GM12878 (cell line): ENCODE results near the gene FUT8. TPM values are rescaled to one million over a fixed set of nuclear protein-coding genes. Genes with fewer than 3 reads are reported as not detected.
A peak's percentile ranks its signal among the peaks of the same experiment; 100 is the strongest.
"Not testable (repeated sequence)": the region's sequence is repeated elsewhere in the genome, so short reads cannot be mapped to it uniquely, and the experiment has no call there.

ENCODE experiments used
- ATAC-seq: fragments of 200-7000 bp; cut with Tn5 transposase; 3 replicates; pipeline ENCODE4 v1.9.1; 2020; ENCODE audit warnings: mild to moderate bottlenecking, moderate library complexity
- BruUV-seq: library from RNA; stranded (reverse); fragments of 400-500 nt; replicated peaks from 2 replicates; lab custom pipeline; 2021; lab: Mats Ljungman, UMichigan
- CTCF ChIA-PET: fragments of 300-600 bp; sonication (Branson Sonifier 250); formaldehyde crosslinking; extraction: SDS; loops from one replicate; lab custom pipeline; 2021; ENCODE audit warnings: inconsistent platforms; lab: Yijun Ruan, JAX
- POLR2A ChIA-PET: fragments of 350-600 bp; formaldehyde crosslinking; extraction: SDS; loops from one replicate; lab custom pipeline; 2021; ENCODE audit warnings: inconsistent platforms; lab: Charles Lee
- RAD21 ChIA-PET: fragments of 300-600 bp; sonication (Branson Sonifier 250); formaldehyde crosslinking; loops from one replicate; lab custom pipeline; 2023; ENCODE audit warnings: antibody characterized with exemption; ENCODE audit not compliant: unreplicated experiment; lab: Charles Lee
- SMC1A ChIA-PET: fragments of 300-600 bp; sonication (Branson Sonifier 250); formaldehyde crosslinking; loops from one replicate; lab custom pipeline; 2023; ENCODE audit not compliant: unreplicated experiment, uncharacterized antibody; lab: Charles Lee
- DNase-seq: peaks from one replicate; pipeline ENCODE4 v3.0.0-alpha.2; 2011; ENCODE audit warnings: low read depth, low spot score
- FAIRE-seq: peaks from 3 replicates; lab custom pipeline; 2011; peaks lifted over from hg19 to GRCh38; lab: Jason Lieb, UNC
- H2AFZ ChIP-seq: 2 replicates; pipeline ENCODE4 v1.6.0; 2011; ENCODE audit warnings: low read depth, low read length, control low read depth; ENCODE audit not compliant: control insufficient read depth
- H3K27ac ChIP-seq: 2 replicates; pipeline ENCODE4 v1.5.1; 2011; ENCODE audit warnings: control low read depth; ENCODE audit not compliant: control insufficient read depth, insufficient read depth
- H3K27me3 ChIP-seq, 2 experiments: replicated peaks in 1 of 2; 2 replicates each; pipeline versions ENCODE4 v1.6.0 to v1.6.1; 2011; ENCODE audit warnings: low read length in 1 of 2; ENCODE audit not compliant: control insufficient read depth in 2 of 2, insufficient read depth in 2 of 2
- H3K36me3 ChIP-seq, 2 experiments: 2 replicates each; pipeline ENCODE4 v1.5.1; 2011; ENCODE audit warnings: low read length in 1 of 2; ENCODE audit not compliant: control insufficient read depth in 2 of 2, insufficient read depth in 2 of 2
- H3K4me1 ChIP-seq: 2 replicates; pipeline ENCODE4 v1.6.1; 2011; ENCODE audit warnings: mild to moderate bottlenecking, low read length, moderate library complexity, mixed read lengths; ENCODE audit not compliant: control insufficient read depth, insufficient read depth
- H3K4me2 ChIP-seq: 2 replicates; pipeline ENCODE4 v1.6.0; 2011; ENCODE audit warnings: control low read depth; ENCODE audit not compliant: control insufficient read depth, insufficient read depth
- H3K4me3 ChIP-seq: fragments of 200-600 bp; sonication (generic); 2 replicates; pipeline ENCODE4 v1.5.1; 2016
- H3K79me2 ChIP-seq: 2 replicates; pipeline ENCODE4 v1.6.0; 2011; ENCODE audit warnings: low read length; ENCODE audit not compliant: control insufficient read depth, insufficient read depth
- H3K9ac ChIP-seq: 2 replicates; pipeline ENCODE4 v1.8.0; 2011; ENCODE audit warnings: low read length, control low read depth, mixed read lengths; ENCODE audit not compliant: control insufficient read depth, insufficient read depth
- H3K9me3 ChIP-seq: replicated peaks from 3 replicates; pipeline ENCODE4 v1.5.1; 2011; ENCODE audit warnings: mild to moderate bottlenecking, low read length; ENCODE audit not compliant: control insufficient read depth, insufficient read depth
- H4K20me1 ChIP-seq: 2 replicates; pipeline ENCODE4 v1.6.0; 2011; ENCODE audit not compliant: control insufficient read depth, insufficient read depth
- BCL11A ChIP-seq: IDR thresholded peaks from 2 replicates; pipeline ENCODE4 v1.6.1; 2011; ENCODE audit warnings: low read depth, low read length
- GABPA ChIP-seq: IDR thresholded peaks from 2 replicates; pipeline ENCODE4 v1.6.1; 2014; ENCODE audit warnings: antibody characterized with exemption, low read depth, mild to moderate bottlenecking, inconsistent platforms
- JUNB ChIP-seq: IDR thresholded peaks from 2 replicates; pipeline ENCODE4 v1.6.1; 2016; ENCODE audit warnings: antibody characterized with exemption, mild to moderate bottlenecking
- LARP7 ChIP-seq: fragments of 450-650 bp; IDR thresholded peaks from 2 replicates; pipeline ENCODE4 v1.6.1; 2017; ENCODE audit warnings: mild to moderate bottlenecking
- NFIC ChIP-seq: IDR thresholded peaks from 2 replicates; pipeline ENCODE4 v1.6.1; 2012; ENCODE audit warnings: low read depth, mild to moderate bottlenecking, inconsistent platforms, low read length, moderate library complexity
- whole genome bisulfite sequencing: methylation state at CpG from one replicate; pipeline ENCODE4 v1.1.6; 2016; ENCODE audit warnings: low lambda C conversion rate; ENCODE audit not compliant: insufficient replicate concordance, insufficient coverage; ENCODE audit errors: missing lambda C conversion rate; 5-methylcytosine and 5-hydroxymethylcytosine counted together
- in situ Hi-C: fragments of 300-500 bp; cut with MboI; formaldehyde crosslinking; loops from 9 replicates; pipeline ENCODE4 v1.14.3; 2018; ENCODE audit warnings: mixed read lengths
- intact Hi-C: fragments of 100-400 bp; cut with micrococcal nuclease; formaldehyde crosslinking; loops from one replicate; pipeline ENCODE4 v1.14.2; 2022; ENCODE audit not compliant: unreplicated experiment
- polyA plus RNA-seq, 11 experiments: library from polyadenylated mRNA; depleted of rRNA in 4 of 11; unstranded in 6 of 11; stranded (reverse) in 5 of 11; fragments of >200 nt; fragmentation: Nextera tagmentation in 4 of 11; fragmentation: Illumina TruSeq in 1 of 11; extraction: Ambion mirVana in 4 of 11; extraction: Trizol in 1 of 11; gene quantifications; 1 replicate in 1 of 11; 2 replicates in 10 of 11; pipeline versions ENCODE4 v1.2.1 to v1.2.3, GENCODE V29; 2011 to 2016; ENCODE audit warnings: inconsistent platforms in 2 of 11, missing spikeins in 2 of 11, low read depth in 1 of 11
- total RNA-seq, 4 experiments: library from RNA; depleted of rRNA in 3 of 4; stranded (reverse); fragments of >200 nt in 3 of 4; fragmentation: Illumina TruSeq in 1 of 4; extraction: Trizol in 1 of 4; gene quantifications; 2 replicates each; pipeline versions ENCODE4 v1.2.1 to v1.2.3, GENCODE V29; 2013 to 2021

FUT8 gene
- total and polyA plus RNA-seq, 10 of the 15 experiments (the other 5 are each of a cell fraction or from before 2014, with no cell fraction given): 21.3 to 106 (median 66.3) TPM

- Histone ChIP-seq H3K27ac (no peak overlapping the region), H2AFZ (no peak overlapping the region), H3K27me3 (no peaks in the 10 kb centered on the region), H3K9me3 (peaks cover 2% of the 10 kb centered on the region), H3K36me3 (peaks cover 0 to 3% of the 10 kb centered on the region in 2 experiments; a peak in 1 of 4 replicates), H3K79me2 (no peaks in the 10 kb centered on the region), H3K4me1 (no peaks in the 10 kb centered on the region), H4K20me1 (no peaks in the 10 kb centered on the region), H3K9ac (no peak overlapping the region), H3K4me3 (no peak overlapping the region), H3K4me2 (no peak overlapping the region)
- DNase-seq (no peak), FAIRE-seq (no peak), ATAC-seq (no peak)
- TF ChIP-seq NFIC: no peak
- TF ChIP-seq JUNB: 0 out of 2 replicates have a peak, but pooled peaks have one; percentile 27
- in situ Hi-C loops (no loop called here), intact Hi-C loops (no loop called here)
- ChIA-PET RAD21 (no interaction called here), CTCF (interaction anchor here (1.0 kb wide), 1 partner anchor 24 kb away, joined by 3 read pairs; no protein-coding TSS in a partner anchor), POLR2A (interaction anchor here (0.6 kb wide), 1 partner anchor 272 kb away, joined by 3 read pairs; no protein-coding TSS in a partner anchor), SMC1A (no interaction called here)
- BruUV-seq: no TSS peak
Measured at GRCh38 chr14:65686761-65687160, 274.2 kb downstream of the FUT8 start.

GRCh38 chr14:65689070-65689469, 276.5 kb downstream of the FUT8 start:
- no peak for TF ChIP-seq BCL11A
- TF ChIP-seq LARP7: no peak
- TF ChIP-seq GABPA: no peak
- H3K4me2 ChIP-seq: no peak overlapping the region
- no TSS peak for BruUV-seq
- peaks cover 0 to 3% of the 10 kb centered on the region in 2 experiments; a peak in 1 of 4 replicates for H3K36me3 ChIP-seq
- H3K79me2 ChIP-seq: no peaks in the 10 kb centered on the region
- no peaks in the 10 kb centered on the region for H3K27me3 ChIP-seq
- no peaks in the 10 kb centered on the region for H4K20me1 ChIP-seq
- DNase-seq (no peak), ATAC-seq (no peak), FAIRE-seq (no peak)
- ChIA-PET CTCF (no interaction called here), POLR2A (no interaction called here), RAD21 (no interaction called here), SMC1A (no interaction called here)
- intact Hi-C loops (no loop called here), in situ Hi-C loops (no loop called here)
- no peaks in the 10 kb centered on the region for H3K4me1 ChIP-seq
- H3K9me3 ChIP-seq: peaks cover 2% of the 10 kb centered on the region
- no peak overlapping the region for H3K9ac ChIP-seq
- no peak overlapping the region for H3K27ac ChIP-seq
- no peak overlapping the region for H2AFZ ChIP-seq
- H3K4me3 ChIP-seq: no peak overlapping the region

- H3K9me3 ChIP-seq, H3K9ac ChIP-seq, DNase-seq, H3K27ac ChIP-seq, H3K4me2 ChIP-seq, H3K79me2 ChIP-seq, SMC1A ChIA-PET, CTCF ChIA-PET, in situ Hi-C loops, H2AFZ ChIP-seq, H3K36me3 ChIP-seq, H3K4me3 ChIP-seq, FAIRE-seq, ATAC-seq, H4K20me1 ChIP-seq, RAD21 ChIA-PET, intact Hi-C loops, BruUV-seq, H3K27me3 ChIP-seq, POLR2A ChIA-PET, H3K4me1 ChIP-seq: not testable (repeated sequence)
- 88% methylated on average over 14 of the region's 31 CpGs for WGBS
Measured at GRCh38 chr14:65692566-65692965, 280.0 kb downstream of the FUT8 start.
